ENCODE data around the gene COBL.

COBL gene

GRCh38 chr7:51111241-51111940 lies 205.2 kb downstream of the COBL start:
- DNase-seq, result no peak

GRCh38 chr7:51108134-51108533 lies 208.5 kb downstream of the COBL start:
- no peak for DNase-seq

GRCh38 chr7:51104278-51104677 lies 212.3 kb downstream of the COBL start:
- DNase-seq, result no peak

- DNase-seq, result no peak
These were observed 212.9 kb downstream of the COBL start for GRCh38 chr7:51103718-51104117.

GRCh38 chr7:51102828-51103227 lies 213.8 kb downstream of the COBL start:
- no peak for DNase-seq

GRCh38 chr7:51101111-51101757 lies 215.4 kb downstream of the COBL start:
- peak; percentile 63 for DNase-seq

GRCh38 chr7:51090411-51090810 lies 226.2 kb downstream of the COBL start:
- no peak for DNase-seq

- DNase-seq, result no peak
These were observed 231.4 kb downstream of the COBL start for GRCh38 chr7:51085034-51085692.

- DNase-seq, result no peak
These were observed 232.5 kb downstream of the COBL start for GRCh38 chr7:51084121-51084520.

- no peak for DNase-seq
These were observed 233.6 kb downstream of the COBL start for GRCh38 chr7:51082940-51083533.

GRCh38 chr7:51082096-51082840 lies 234.3 kb downstream of the COBL start:
- no peak for DNase-seq

- no peak for DNase-seq
These were observed 235.2 kb downstream of the COBL start for GRCh38 chr7:51081270-51081890.

GRCh38 chr7:51080622-51081269 lies 235.9 kb downstream of the COBL start:
- no peak for DNase-seq

GRCh38 chr7:51080216-51080615 lies 236.4 kb downstream of the COBL start:
- no peak for DNase-seq

GRCh38 chr7:51079494-51079893 lies 237.1 kb downstream of the COBL start:
- DNase-seq, result no peak

GRCh38 chr7:51078653-51079052 lies 238.0 kb downstream of the COBL start:
- no peak for DNase-seq

- no peak for DNase-seq
These were observed 238.6 kb downstream of the COBL start for GRCh38 chr7:51077987-51078370.

GRCh38 chr7:51077316-51077986 lies 239.2 kb downstream of the COBL start:
- DNase-seq, result no peak

- DNase-seq, result no peak
These were observed 240.7 kb downstream of the COBL start for GRCh38 chr7:51075681-51076580.

GRCh38 chr7:51073171-51073570 lies 243.4 kb downstream of the COBL start:
- DNase-seq, result no peak
